ENCODE measurements around the gene SLC34A1. TPM values are rescaled to one million over a fixed set of nuclear protein-coding genes. Genes with fewer than 3 reads are reported as not detected.

SLC34A1 gene
- total and polyA plus RNA-seq, 2 of the 13 experiments (the other 11 are each of a cell fraction or from before 2014, with no cell fraction given): 0.03 to 0.20 TPM

- FAIRE-seq (no peak), DNase-seq (ENCODE audit: low spot score) (no peak), ATAC-seq (no peak)
- H3K36me3 ChIP-seq (replicated peaks in 1 of 2; ENCODE audit: control insufficient read depth in 1 of 2, insufficient read depth in 2 of 2, low read length in 2 of 2): no peaks in the 10 kb centered on the region
- WGBS (ENCODE audit: low lambda C conversion rate): 25% methylated on average over 13 of the region's 16 CpGs
- H3K9me3 ChIP-seq (ENCODE audit: low read length): no peaks in the 10 kb centered on the region
- TF ChIP-seq SP140L (CRISPR knock-in tag; IDR thresholded peaks at IDR 0.05; ENCODE audit: borderline replicate concordance) (no peak), IKZF1 (IDR thresholded peaks at IDR 0.05) (no peak), ZSCAN22 (CRISPR knock-in tag; IDR thresholded peaks at IDR 0.05) (no peak), ZNF558 (CRISPR knock-in tag; IDR thresholded peaks at IDR 0.05; ENCODE audit: borderline replicate concordance) (no peak), BHLHE40 (IDR thresholded peaks at IDR 0.05; ENCODE audit: low read length) (no peak), NR2C2 (CRISPR knock-in tag; IDR thresholded peaks at IDR 0.05; ENCODE audit: borderline replicate concordance) (no peak), RAD21 (CRISPR knock-in tag; IDR thresholded peaks at IDR 0.05) (no peak), SATB2 (CRISPR knock-in tag; IDR thresholded peaks at IDR 0.05) (no peak), FOXJ3 (CRISPR knock-in tag; IDR thresholded peaks at IDR 0.05; ENCODE audit: borderline replicate concordance) (no peak), MXD1 (CRISPR knock-in tag; IDR thresholded peaks at IDR 0.05) (no peak), ATF3 (CRISPR knock-in tag; IDR thresholded peaks at IDR 0.05) (no peak), NCOA2 (CRISPR knock-in tag; IDR thresholded peaks at IDR 0.05) (no peak), ZNF496 (CRISPR knock-in tag; IDR thresholded peaks at IDR 0.05; ENCODE audit: insufficient replicate concordance) (no peak), SMYD3 (CRISPR knock-in tag; IDR thresholded peaks at IDR 0.05) (no peak), HOXA9 (CRISPR knock-in tag; IDR thresholded peaks at IDR 0.05; ENCODE audit: borderline replicate concordance) (no peak), POGK (CRISPR knock-in tag; conservative IDR thresholded peaks at IDR 0.05) (no peak), JUN (CRISPR knock-in tag; IDR thresholded peaks at IDR 0.05) (no peak), BRCA1 (CRISPR knock-in tag; IDR thresholded peaks at IDR 0.05) (no peak)
- H3K9ac ChIP-seq (ENCODE audit: insufficient read depth, low read depth, low read length): no peak overlapping the region
- peaks cover 2 to 40% of the 10 kb centered on the region in 2 experiments; a peak in 3 of 5 replicates for H3K27me3 ChIP-seq (ENCODE audit: control insufficient read depth in 1 of 2, insufficient read depth in 2 of 2, low read length in 2 of 2)
- H3K27ac ChIP-seq (ENCODE audit: extremely low read length, insufficient read depth, low read length): no peak overlapping the region
- no peaks in the 10 kb centered on the region for H4K20me1 ChIP-seq (ENCODE audit: insufficient read depth, low read length)
- intact Hi-C loops (cut with micrococcal nuclease; ENCODE audit: unreplicated experiment) (no loop called here), in situ Hi-C loops (cut with HindIII; ENCODE audit: extremely low pct_ligation_motif_present, low pct_unique_long_range_greater_than_20kb) (no loop called here)
- H2AFZ ChIP-seq (ENCODE audit: low read length): no peak overlapping the region
- no TSS peak for BruUV-seq (replicated peaks)
- ChIA-PET POLR2A (no interaction called here), CTCF (ENCODE audit: low intra/inter-chr PET ratio, low total read pairs) (no interaction called here)
- no peaks in the 10 kb centered on the region for H3K79me2 ChIP-seq (ENCODE audit: insufficient read depth, low read length)
- H3K4me1 ChIP-seq (ENCODE audit: insufficient read depth, low read length): no peaks in the 10 kb centered on the region
- H3K4me2 ChIP-seq (ENCODE audit: low read depth, low read length): no peak overlapping the region
- no peak overlapping the region for H3K4me3 ChIP-seq (replicated peaks in 1 of 3; ENCODE audit: insufficient read depth in 1 of 3, low read depth in 2 of 3, low read length in 3 of 3)
Observed at GRCh38 chr5:177397875-177398390, 13.7 kb downstream of the SLC34A1 start.
